Astrocyte (in vitro differentiated cells and primary cell): ENCODE data around the gene SERTAD3. TPM values are rescaled to one million over a fixed set of nuclear protein-coding genes. Genes with fewer than 3 reads are reported as not detected.
A peak's percentile ranks its signal among the peaks of the same experiment; 100 is the strongest.

Experiments
- DNase-seq: peaks from one replicate; pipeline ENCODE4 v3.0.0-alpha.2; 2010; ENCODE audit warnings: low read depth
- FAIRE-seq: peaks from 2 replicates; lab custom pipeline; 2011; peaks lifted over from hg19 to GRCh38; lab: Jason Lieb, UNC
- H2AFZ ChIP-seq: 2 replicates; pipeline ENCODE4 v1.6.0; 2012; ENCODE audit warnings: low read depth, low read length, inconsistent platforms
- H3K27ac ChIP-seq: 2 replicates; pipeline ENCODE4 v1.5.1; 2011; ENCODE audit warnings: low read depth, low read length, inconsistent platforms
- H3K27me3 ChIP-seq: 2 replicates; pipeline ENCODE4 v1.6.0; 2011; ENCODE audit warnings: low read length, inconsistent platforms; ENCODE audit not compliant: insufficient read depth
- H3K36me3 ChIP-seq: 2 replicates; pipeline ENCODE4 v1.5.1; 2011; ENCODE audit warnings: low read length, inconsistent platforms; ENCODE audit not compliant: insufficient read depth
- H3K4me1 ChIP-seq: 2 replicates; pipeline ENCODE4 v1.5.1; 2011; ENCODE audit warnings: low read length, inconsistent platforms; ENCODE audit not compliant: insufficient read depth
- H3K4me2 ChIP-seq: 2 replicates; pipeline ENCODE4 v1.6.0; 2012; ENCODE audit warnings: low read length, inconsistent platforms
- H3K4me3 ChIP-seq: 2 replicates; pipeline ENCODE4 v1.5.1; 2011; ENCODE audit warnings: low read depth, mild to moderate bottlenecking, low read length, inconsistent platforms; ENCODE audit not compliant: insufficient read depth
- H3K79me2 ChIP-seq: 2 replicates; pipeline ENCODE4 v1.6.0; 2012; ENCODE audit warnings: mild to moderate bottlenecking, low read length, inconsistent platforms; ENCODE audit not compliant: insufficient read depth
- H3K9ac ChIP-seq: 2 replicates; pipeline ENCODE4 v1.6.0; 2012; ENCODE audit warnings: mild to moderate bottlenecking, low read length, inconsistent platforms
- H3K9me3 ChIP-seq: 2 replicates; pipeline ENCODE4 v1.5.1; 2012; ENCODE audit warnings: low read depth, mild to moderate bottlenecking, low read length, inconsistent platforms; ENCODE audit not compliant: insufficient read depth
- H4K20me1 ChIP-seq: 2 replicates; pipeline ENCODE4 v1.6.0; 2012; ENCODE audit warnings: low read length, inconsistent platforms; ENCODE audit not compliant: insufficient read depth
- H3K27ac Mint-ChIP-seq: one replicate; pipeline ENCODE4 v1.8.0; 2021; ENCODE audit warnings: mild to moderate bottlenecking, mixed read lengths; ENCODE audit not compliant: unreplicated experiment
- H3K27me3 Mint-ChIP-seq: one replicate; pipeline ENCODE4 v1.8.0; 2021; ENCODE audit warnings: low read depth, mixed read lengths; ENCODE audit not compliant: unreplicated experiment
- H3K36me3 Mint-ChIP-seq: one replicate; pipeline ENCODE4 v1.8.0; 2021; ENCODE audit warnings: low read depth, mixed read lengths; ENCODE audit not compliant: unreplicated experiment
- H3K4me1 Mint-ChIP-seq: one replicate; pipeline ENCODE4 v1.8.0; 2021; ENCODE audit warnings: low read depth, mixed read lengths; ENCODE audit not compliant: unreplicated experiment
- H3K4me3 Mint-ChIP-seq: one replicate; pipeline ENCODE4 v1.8.0; 2021; ENCODE audit warnings: mild to moderate bottlenecking, moderate library complexity, mixed read lengths; ENCODE audit not compliant: unreplicated experiment
- H3K9me3 Mint-ChIP-seq: one replicate; pipeline ENCODE4 v1.8.0; 2021; ENCODE audit warnings: mild to moderate bottlenecking, mixed read lengths; ENCODE audit not compliant: unreplicated experiment
- EZH2 ChIP-seq: IDR thresholded peaks from 2 replicates; pipeline ENCODE4 v1.6.1; 2012; ENCODE audit warnings: mild to moderate bottlenecking, low read length, inconsistent platforms; ENCODE audit not compliant: insufficient read depth
- total RNA-seq: library from RNA; stranded (reverse); gene quantifications from 2 replicates; pipeline ENCODE4 v1.2.1, GENCODE V29; 2021
- TF ChIP-seq, protein P1 (sequence below): IDR thresholded peaks from 2 replicates; pipeline ENCODE4 v1.5.1; 2011; ENCODE audit warnings: low read depth, mild to moderate bottlenecking, inconsistent platforms, low read length, moderate library complexity; ENCODE audit not compliant: insufficient read depth

SERTAD3 gene
- total RNA-seq, 1 donor from 2014 or later = 49.7 TPM

DNA sequence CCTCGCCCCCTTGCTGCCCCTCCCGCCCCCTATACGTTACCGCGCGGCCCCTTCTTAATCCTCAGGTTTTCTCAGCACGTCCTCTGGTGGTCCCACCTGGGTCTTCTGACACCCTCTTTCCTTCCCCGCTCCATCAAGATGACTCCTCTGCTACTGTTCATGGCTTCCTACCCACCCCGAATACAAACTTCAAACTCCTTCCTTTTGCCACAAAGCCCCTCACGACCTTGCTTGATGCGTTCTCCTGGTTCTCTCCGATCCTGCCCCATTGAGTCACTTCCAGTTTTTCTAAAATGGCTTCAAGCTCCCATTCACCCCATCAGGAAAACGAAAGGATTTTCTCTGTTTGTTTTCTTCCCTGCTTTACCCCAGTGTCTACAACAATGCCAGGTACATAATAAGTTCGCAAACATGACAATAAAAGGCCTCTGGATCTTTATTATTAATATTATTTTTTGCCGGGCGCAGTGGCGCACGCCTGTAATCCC, 734 bp upstream of the SERTAD3 start:
- H2AFZ ChIP-seq = peak overlapping the region; percentile 94
- peak overlapping the region; percentile 99 for H3K4me2 ChIP-seq
- no peaks in the 10 kb centered on the region for H3K27me3 ChIP-seq
- FAIRE-seq = no peak
- peak overlapping the region; percentile 97 for H3K4me3 Mint-ChIP-seq
- H3K27me3 Mint-ChIP-seq = no peaks in the 10 kb centered on the region
- peak overlapping the region; percentile 100 for H3K4me3 ChIP-seq
- DNase-seq = no peak
- H3K9ac ChIP-seq = peak overlapping the region; percentile 98
- H3K9me3 Mint-ChIP-seq = no peaks in the 10 kb centered on the region
- H3K27ac Mint-ChIP-seq = peak overlapping the region; percentile 84
- peaks cover 41% of the 10 kb centered on the region for H3K79me2 ChIP-seq
- H3K36me3 Mint-ChIP-seq = peaks cover 15% of the 10 kb centered on the region
- peak overlapping the region; percentile 71 for H3K27ac ChIP-seq
- TF ChIP-seq, protein P1, sequence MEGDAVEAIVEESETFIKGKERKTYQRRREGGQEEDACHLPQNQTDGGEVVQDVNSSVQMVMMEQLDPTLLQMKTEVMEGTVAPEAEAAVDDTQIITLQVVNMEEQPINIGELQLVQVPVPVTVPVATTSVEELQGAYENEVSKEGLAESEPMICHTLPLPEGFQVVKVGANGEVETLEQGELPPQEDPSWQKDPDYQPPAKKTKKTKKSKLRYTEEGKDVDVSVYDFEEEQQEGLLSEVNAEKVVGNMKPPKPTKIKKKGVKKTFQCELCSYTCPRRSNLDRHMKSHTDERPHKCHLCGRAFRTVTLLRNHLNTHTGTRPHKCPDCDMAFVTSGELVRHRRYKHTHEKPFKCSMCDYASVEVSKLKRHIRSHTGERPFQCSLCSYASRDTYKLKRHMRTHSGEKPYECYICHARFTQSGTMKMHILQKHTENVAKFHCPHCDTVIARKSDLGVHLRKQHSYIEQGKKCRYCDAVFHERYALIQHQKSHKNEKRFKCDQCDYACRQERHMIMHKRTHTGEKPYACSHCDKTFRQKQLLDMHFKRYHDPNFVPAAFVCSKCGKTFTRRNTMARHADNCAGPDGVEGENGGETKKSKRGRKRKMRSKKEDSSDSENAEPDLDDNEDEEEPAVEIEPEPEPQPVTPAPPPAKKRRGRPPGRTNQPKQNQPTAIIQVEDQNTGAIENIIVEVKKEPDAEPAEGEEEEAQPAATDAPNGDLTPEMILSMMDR = no peak
- no peak for TF ChIP-seq EZH2
- peaks cover 17% of the 10 kb centered on the region for H3K36me3 ChIP-seq
- H3K4me1 ChIP-seq = peaks cover 16% of the 10 kb centered on the region
- H4K20me1 ChIP-seq = peaks cover 30% of the 10 kb centered on the region
- no peaks in the 10 kb centered on the region for H3K9me3 ChIP-seq
- peaks cover 23% of the 10 kb centered on the region for H3K4me1 Mint-ChIP-seq

DNA sequence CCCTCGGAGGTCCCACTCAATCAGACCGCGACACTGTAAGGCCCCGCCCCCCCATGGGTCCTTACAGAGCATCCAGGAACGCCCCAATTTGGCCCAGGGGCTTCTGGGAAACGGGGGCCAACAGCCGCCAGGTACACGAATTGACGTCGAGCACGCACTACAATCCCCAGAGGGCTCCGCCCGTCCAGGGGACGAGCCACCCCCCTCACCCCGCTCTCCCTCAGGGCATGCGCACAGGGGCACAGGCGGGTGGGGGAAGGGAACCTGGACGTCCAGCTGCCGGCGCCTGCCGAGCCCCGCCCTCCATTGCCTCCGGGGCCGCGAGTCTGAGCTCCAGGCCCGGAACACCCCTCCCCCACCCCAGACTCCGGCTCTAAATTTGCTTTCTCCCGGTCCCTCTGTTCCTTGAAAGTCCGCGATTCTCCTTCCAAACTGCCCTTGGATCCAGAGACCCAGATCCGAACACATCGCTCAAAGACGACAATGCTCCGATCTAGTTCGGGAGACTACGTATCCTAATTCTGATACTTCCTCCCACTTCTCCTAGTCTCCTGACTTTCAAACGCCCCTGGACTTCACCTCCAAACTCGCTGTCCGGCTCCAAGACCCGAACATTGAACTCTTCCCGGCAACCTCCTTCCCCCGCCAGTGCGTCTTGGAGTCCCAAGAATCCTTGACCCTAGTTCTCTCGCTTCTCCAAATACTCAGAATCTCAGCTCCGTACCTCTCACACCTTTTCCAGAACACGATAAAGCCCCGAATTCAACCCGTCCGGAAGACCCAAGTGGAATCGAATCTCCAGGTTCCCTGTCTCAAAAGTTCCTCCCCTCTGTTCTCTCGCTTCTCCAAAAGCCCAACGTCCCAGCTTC, 770 bp downstream of the SERTAD3 start:
- TF ChIP-seq, protein P1 = no peak
- no peak for TF ChIP-seq EZH2
- peaks cover 25% of the 10 kb centered on the region for H3K4me1 Mint-ChIP-seq
- H3K27ac ChIP-seq = peak overlapping the region; percentile 96
- H4K20me1 ChIP-seq = peaks cover 31% of the 10 kb centered on the region
- no peaks in the 10 kb centered on the region for H3K9me3 ChIP-seq
- H3K36me3 ChIP-seq = peaks cover 17% of the 10 kb centered on the region
- H3K36me3 Mint-ChIP-seq = peaks cover 20% of the 10 kb centered on the region
- H3K4me3 ChIP-seq = peak overlapping the region; percentile 100
- H3K9me3 Mint-ChIP-seq = no peaks in the 10 kb centered on the region
- H3K27me3 Mint-ChIP-seq = no peaks in the 10 kb centered on the region
- H3K9ac ChIP-seq = peak overlapping the region; percentile 98
- peak overlapping the region; percentile 99 for H3K4me2 ChIP-seq
- DNase-seq (peak; percentile 98), FAIRE-seq (no peak)
- peak overlapping the region; percentile 97 for H3K4me3 Mint-ChIP-seq
- H3K4me1 ChIP-seq = peaks cover 16% of the 10 kb centered on the region
- H3K27ac Mint-ChIP-seq = peak overlapping the region; percentile 99
- H3K27me3 ChIP-seq = no peaks in the 10 kb centered on the region
- peak overlapping the region; percentile 68 for H2AFZ ChIP-seq
- peaks cover 41% of the 10 kb centered on the region for H3K79me2 ChIP-seq
